ENCODE data around the gene ECT2. TPM values are rescaled to one million over a fixed set of nuclear protein-coding genes. Genes with fewer than 3 reads are reported as not detected.
A peak's percentile ranks its signal among the peaks of the same experiment; 100 is the strongest.

The ECT2 gene
- polyA plus RNA-seq, 1 of the 3 experiments (the other 2 are of a cell fraction), result 8.6 TPM

GRCh38 chr3:172811099-172811498 lies 60.6 kb downstream of the ECT2 start:
- H3K36me3 ChIP-seq (replicated peaks in 1 of 2; ENCODE audit: control insufficient read depth in 1 of 2, insufficient read depth in 2 of 2, low read length in 1 of 2), result peaks cover 54 to 64% of the 10 kb centered on the region in 2 experiments
- POLR2A ChIA-PET, result no interaction called here
- no peaks in the 10 kb centered on the region for H4K20me1 ChIP-seq (ENCODE audit: insufficient read depth)
- peaks cover 31% of the 10 kb centered on the region for H3F3A ChIP-seq (replicated peaks; ENCODE audit: insufficient read depth)
- 0 out of 2 replicates have a peak, but pooled peaks cover 8% of the 10 kb centered on the region for H3K79me2 ChIP-seq (ENCODE audit: insufficient read depth)
- 97% methylated on average over 4 of the region's 4 CpGs for WGBS (ENCODE audit: low lambda C conversion rate)
- DNase-seq, result no peak
- H3K27me3 ChIP-seq (ENCODE audit: insufficient read depth), result no peaks in the 10 kb centered on the region
- 0 out of 2 replicates have a peak, but pooled peaks cover 4% of the 10 kb centered on the region for H3K9me3 ChIP-seq
- no peak overlapping the region for H3K27ac ChIP-seq (ENCODE audit: low read depth in 2 of 2, low read length in 1 of 2)
- H3K4me2 ChIP-seq, result no peak overlapping the region
- no peaks in the 10 kb centered on the region; a peak in 1 of 4 replicates for H3K4me1 ChIP-seq (ENCODE audit: control insufficient read depth in 1 of 2, insufficient read depth in 2 of 2, low read depth in 1 of 2, low read length in 1 of 2)
- CTCF ChIA-PET, result interaction anchor here (0.7 to 1.9 kb wide), 2 partner anchors 9 to 14 kb away, joined by 3 to 9 read pairs; no protein-coding TSS in a partner anchor
- H3K9me2 ChIP-seq, result no peaks in the 10 kb centered on the region
- H3K9ac ChIP-seq, result no peak overlapping the region
- no peak for TF ChIP-seq POLR2AphosphoS5 (IDR thresholded peaks at IDR 0.05; ENCODE audit: low read depth, low read length)
- no peak for TF ChIP-seq GABPA (IDR thresholded peaks at IDR 0.05; ENCODE audit: low read depth)
- TF ChIP-seq NRF1 (IDR thresholded peaks at IDR 0.05; ENCODE audit: low read depth, low read length), result no peak
- H2AFZ ChIP-seq (ENCODE audit: low read depth), result peak overlapping the region; percentile 30
- H3K4me3 ChIP-seq (ENCODE audit: low read depth in 2 of 2, low read length in 1 of 2), result no peak overlapping the region

DNA sequence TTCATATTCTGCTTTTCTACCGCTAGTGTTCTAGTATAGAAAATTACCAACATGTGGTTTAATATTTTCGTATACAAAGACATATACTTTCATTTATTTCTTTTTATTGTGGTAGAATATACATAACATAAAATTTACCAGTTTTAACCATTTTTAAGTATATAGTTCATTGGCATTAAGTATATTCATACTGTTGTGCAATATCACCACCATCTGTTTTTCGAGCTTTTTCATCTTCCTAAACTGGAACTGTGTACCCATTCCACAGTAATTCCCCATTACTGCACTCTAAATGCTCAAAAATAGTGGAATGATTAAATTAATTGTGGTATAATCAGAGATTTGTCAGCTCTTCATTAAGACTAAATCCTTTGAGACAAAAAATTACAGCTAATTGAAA lies 62.9 kb downstream of the ECT2 start:
- CTCF ChIA-PET, result interaction anchor here (1.0 to 1.2 kb wide), 2 partner anchors 22 to 229 kb away, joined by 5 to 7 read pairs; no protein-coding TSS in a partner anchor

More for the DNA sequence above, 62.9 kb downstream of the ECT2 start:
- Histone ChIP-seq H3K9me3 (0 out of 2 replicates have a peak, but pooled peaks cover 3% of the 10 kb centered on the region), H3K79me2 (ENCODE audit: insufficient read depth) (0 out of 2 replicates have a peak, but pooled peaks cover 8% of the 10 kb centered on the region), H3K27ac (ENCODE audit: low read depth in 2 of 2, low read length in 1 of 2) (no peak overlapping the region), H3K4me2 (no peak overlapping the region), H4K20me1 (ENCODE audit: insufficient read depth) (no peaks in the 10 kb centered on the region), H3K27me3 (ENCODE audit: insufficient read depth) (no peaks in the 10 kb centered on the region), H3K9me2 (no peaks in the 10 kb centered on the region), H3K36me3 (replicated peaks in 1 of 2; ENCODE audit: control insufficient read depth in 1 of 2, insufficient read depth in 2 of 2, low read length in 1 of 2) (peaks cover 53 to 54% of the 10 kb centered on the region in 2 experiments), H3K4me3 (ENCODE audit: low read depth in 2 of 2, low read length in 1 of 2) (no peak overlapping the region), H3K4me1 (ENCODE audit: control insufficient read depth in 1 of 2, insufficient read depth in 2 of 2, low read depth in 1 of 2, low read length in 1 of 2) (no peaks in the 10 kb centered on the region; a peak in 1 of 4 replicates), H3F3A (replicated peaks; ENCODE audit: insufficient read depth) (peaks cover 17% of the 10 kb centered on the region), H3K9ac (no peak overlapping the region), H2AFZ (ENCODE audit: low read depth) (no peak overlapping the region)
- DNase-seq, result no peak
- WGBS (ENCODE audit: low lambda C conversion rate), result 98% methylated on average over 3 of the region's 3 CpGs
- POLR2A ChIA-PET, result no interaction called here
- TF ChIP-seq FOXJ3 (CRISPR knock-in tag; IDR thresholded peaks at IDR 0.05) (no peak), MXI1 (IDR thresholded peaks at IDR 0.05; ENCODE audit: low read depth, low read length) (no peak), CTCF (IDR thresholded peaks at IDR 0.05) (no peak), NFIC (IDR thresholded peaks at IDR 0.05; ENCODE audit: borderline replicate concordance) (no peak), RCOR1 (IDR thresholded peaks at IDR 0.05; ENCODE audit: low read length) (no peak), TAF1 (IDR thresholded peaks at IDR 0.05; ENCODE audit: borderline replicate concordance, low read depth, low read length) (no peak), RFX5 (IDR thresholded peaks at IDR 0.05; ENCODE audit: low read length) (no peak), TEAD4 (IDR thresholded peaks at IDR 0.05; ENCODE audit: borderline replicate concordance, insufficient read depth) (no peak), MEF2A (IDR thresholded peaks at IDR 0.05; ENCODE audit: borderline replicate concordance, low read depth) (no peak), RAD21 (IDR thresholded peaks at IDR 0.05; ENCODE audit: low read length) (no peak), TCF12 (IDR thresholded peaks at IDR 0.05) (no peak), GABPA (IDR thresholded peaks at IDR 0.05; ENCODE audit: low read depth) (no peak)
